Central memory CD8-positive, alpha-beta T cell (primary cell): Measurements from ENCODE around the gene PAPSS2.

Experiments used
- ATAC-seq: fragments of 150-1000 bp; cut with Tn5 transposase; replicated peaks from 2 replicates; pipeline ENCODE4 v1.10.0; 2022; ENCODE audit warnings: mild to moderate bottlenecking, moderate FRiP score, moderate number of reproducible peaks; ENCODE audit not compliant: poor library complexity, severe bottlenecking; ENCODE audit errors: extremely low read depth
- DNase-seq, 2 donors: peaks; one replicate each; pipeline ENCODE4 v3.0.0; 2021; ENCODE audit warnings: low spot score in 2 of 2
- H3K27ac Mint-ChIP-seq: one replicate; pipeline ENCODE4 v1.8.0; 2022; ENCODE audit warnings: low read depth, mild to moderate bottlenecking, moderate library complexity, mixed read lengths
- H3K27me3 Mint-ChIP-seq: one replicate; pipeline ENCODE4 v1.8.0; 2022; ENCODE audit warnings: mixed read lengths
- H3K36me3 Mint-ChIP-seq: one replicate; pipeline ENCODE4 v1.8.0; 2022; ENCODE audit warnings: mild to moderate bottlenecking, moderate library complexity, mixed read lengths; ENCODE audit not compliant: insufficient read depth
- H3K4me1 Mint-ChIP-seq: one replicate; pipeline ENCODE4 v1.8.0; 2022; ENCODE audit warnings: mixed read lengths
- H3K4me3 Mint-ChIP-seq: one replicate; pipeline ENCODE4 v1.8.0; 2022; ENCODE audit warnings: mild to moderate bottlenecking, moderate library complexity, mixed read lengths
- H3K9me3 Mint-ChIP-seq: one replicate; pipeline ENCODE4 v1.8.0; 2022; ENCODE audit warnings: mixed read lengths

The PAPSS2 gene

GRCh38 chr10:87685832-87686574 is 26.3 kb downstream of the PAPSS2 start:
- Mint-ChIP-seq H3K27me3 (peaks cover 11% of the 10 kb centered on the region), H3K27ac (no peak overlapping the region), H3K9me3 (no peaks in the 10 kb centered on the region), H3K4me3 (no peak overlapping the region), H3K4me1 (no peaks in the 10 kb centered on the region), H3K36me3 (peaks cover 2% of the 10 kb centered on the region)
- ATAC-seq (no peak), DNase-seq (no peak)

- ATAC-seq: no peak
- Mint-ChIP-seq H3K9me3 (no peaks in the 10 kb centered on the region), H3K36me3 (no peaks in the 10 kb centered on the region), H3K4me3 (no peak overlapping the region), H3K4me1 (no peaks in the 10 kb centered on the region), H3K27me3 (no peaks in the 10 kb centered on the region), H3K27ac (no peak overlapping the region)
- DNase-seq: no peak
These were observed 31.9 kb downstream of the PAPSS2 start for GRCh38 chr10:87691506-87692070.

DNA sequence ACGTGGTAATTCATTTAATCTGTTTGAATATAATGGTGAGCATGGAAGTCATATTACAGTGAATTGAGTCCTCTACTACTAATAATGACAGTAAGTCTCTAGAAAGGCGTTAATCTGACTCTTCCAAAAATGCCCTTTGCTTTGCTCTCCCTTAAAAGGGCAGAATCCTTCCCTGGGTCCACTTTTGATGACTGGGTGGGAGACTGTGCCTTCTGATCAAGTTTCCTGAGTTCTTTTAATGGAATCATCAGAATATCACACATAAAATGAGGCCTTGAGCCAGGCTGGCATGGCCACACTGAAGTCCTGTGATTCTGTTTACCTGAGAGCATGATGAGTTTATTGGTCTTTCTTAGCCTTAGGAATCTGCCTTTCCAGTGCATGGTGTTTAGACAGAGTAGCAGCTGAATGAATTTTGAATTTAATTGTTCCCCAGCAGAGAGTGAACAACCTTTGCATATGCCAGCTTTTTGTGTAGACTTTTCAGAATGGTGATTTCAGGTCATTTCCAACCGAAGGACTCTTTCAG is 33.3 kb downstream of the PAPSS2 start:
- no peaks in the 10 kb centered on the region for H3K27me3 Mint-ChIP-seq
- DNase-seq (no peak), ATAC-seq (no peak)
- no peak overlapping the region for H3K4me3 Mint-ChIP-seq
- no peaks in the 10 kb centered on the region for H3K36me3 Mint-ChIP-seq
- no peak overlapping the region for H3K27ac Mint-ChIP-seq
- H3K4me1 Mint-ChIP-seq: no peaks in the 10 kb centered on the region
- H3K9me3 Mint-ChIP-seq: no peaks in the 10 kb centered on the region

- no peaks in the 10 kb centered on the region for H3K4me1 Mint-ChIP-seq
- H3K27ac Mint-ChIP-seq: no peak overlapping the region
- no peaks in the 10 kb centered on the region for H3K9me3 Mint-ChIP-seq
- ATAC-seq (no peak), DNase-seq (no peak)
- H3K36me3 Mint-ChIP-seq: no peaks in the 10 kb centered on the region
- no peaks in the 10 kb centered on the region for H3K27me3 Mint-ChIP-seq
- no peak overlapping the region for H3K4me3 Mint-ChIP-seq
These were observed 34.5 kb downstream of the PAPSS2 start for GRCh38 chr10:87694011-87694794.

DNA sequence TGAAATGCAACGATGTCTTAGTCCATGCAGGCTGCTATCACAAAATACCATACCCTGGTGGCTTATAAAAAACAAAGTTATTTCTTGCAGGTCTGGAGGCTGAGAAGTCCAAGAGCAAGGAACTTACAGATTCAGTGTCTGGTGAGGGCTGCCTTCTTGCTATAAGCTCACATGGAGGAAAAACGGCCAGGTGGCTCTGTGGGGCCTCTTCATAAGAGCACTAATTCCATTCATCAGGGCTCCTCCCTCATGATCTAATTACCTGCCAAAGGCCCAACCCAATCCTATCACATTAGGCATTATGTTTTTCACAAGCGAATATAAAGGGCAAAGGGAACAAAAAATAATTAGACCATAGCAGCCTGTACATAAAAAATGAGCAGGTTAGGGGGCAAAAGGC is 35.4 kb downstream of the PAPSS2 start:
- no peaks in the 10 kb centered on the region for H3K9me3 Mint-ChIP-seq
- no peaks in the 10 kb centered on the region for H3K4me1 Mint-ChIP-seq
- no peak overlapping the region for H3K4me3 Mint-ChIP-seq
- DNase-seq: no peak
- H3K27me3 Mint-ChIP-seq: no peaks in the 10 kb centered on the region
- no peak overlapping the region for H3K27ac Mint-ChIP-seq
- no peak for ATAC-seq
- H3K36me3 Mint-ChIP-seq: no peaks in the 10 kb centered on the region

DNA sequence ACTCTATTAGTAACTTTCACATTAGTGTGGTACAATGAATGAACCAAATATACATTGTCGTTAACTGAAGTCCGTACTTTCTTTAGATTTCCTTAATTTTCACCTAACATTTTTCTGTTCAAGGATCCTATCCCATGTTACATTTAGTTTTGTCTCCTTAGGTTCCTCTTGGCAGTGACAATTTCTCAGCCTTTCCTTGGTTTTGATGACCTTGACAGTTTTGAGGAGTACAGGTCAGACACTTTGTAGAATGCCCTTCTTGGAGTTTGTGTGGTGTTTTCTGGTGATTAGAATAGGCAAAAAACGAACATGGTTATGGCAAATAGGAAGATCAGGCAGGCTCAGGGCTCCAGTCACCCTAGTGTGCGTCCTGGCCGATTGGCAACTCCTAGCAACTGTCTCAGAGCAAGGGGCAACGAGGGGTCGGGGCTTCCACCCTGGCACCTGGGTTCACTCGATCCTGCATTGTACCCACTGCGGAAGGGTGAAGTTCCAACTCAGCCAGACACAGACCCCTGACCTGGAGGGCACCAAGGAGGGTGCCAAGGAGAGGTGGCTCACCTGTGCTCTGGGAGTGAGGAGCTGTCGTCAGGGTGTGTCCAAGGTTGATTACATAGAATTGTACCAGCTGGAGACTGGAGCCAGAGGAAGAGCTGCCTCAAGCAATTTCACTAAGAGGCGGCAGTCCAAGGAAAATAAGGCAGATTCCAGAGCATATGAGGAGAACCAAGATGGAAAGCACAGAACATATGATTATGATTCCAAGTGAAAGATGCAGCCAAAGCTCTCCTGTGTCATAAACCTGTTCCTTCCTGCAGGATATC is 37.5 kb downstream of the PAPSS2 start:
- H3K27ac Mint-ChIP-seq: no peak overlapping the region
- H3K4me3 Mint-ChIP-seq: no peak overlapping the region
- no peaks in the 10 kb centered on the region for H3K9me3 Mint-ChIP-seq
- H3K36me3 Mint-ChIP-seq: no peaks in the 10 kb centered on the region
- H3K4me1 Mint-ChIP-seq: no peaks in the 10 kb centered on the region
- H3K27me3 Mint-ChIP-seq: no peaks in the 10 kb centered on the region
- DNase-seq: no peak
- no peak for ATAC-seq

DNA sequence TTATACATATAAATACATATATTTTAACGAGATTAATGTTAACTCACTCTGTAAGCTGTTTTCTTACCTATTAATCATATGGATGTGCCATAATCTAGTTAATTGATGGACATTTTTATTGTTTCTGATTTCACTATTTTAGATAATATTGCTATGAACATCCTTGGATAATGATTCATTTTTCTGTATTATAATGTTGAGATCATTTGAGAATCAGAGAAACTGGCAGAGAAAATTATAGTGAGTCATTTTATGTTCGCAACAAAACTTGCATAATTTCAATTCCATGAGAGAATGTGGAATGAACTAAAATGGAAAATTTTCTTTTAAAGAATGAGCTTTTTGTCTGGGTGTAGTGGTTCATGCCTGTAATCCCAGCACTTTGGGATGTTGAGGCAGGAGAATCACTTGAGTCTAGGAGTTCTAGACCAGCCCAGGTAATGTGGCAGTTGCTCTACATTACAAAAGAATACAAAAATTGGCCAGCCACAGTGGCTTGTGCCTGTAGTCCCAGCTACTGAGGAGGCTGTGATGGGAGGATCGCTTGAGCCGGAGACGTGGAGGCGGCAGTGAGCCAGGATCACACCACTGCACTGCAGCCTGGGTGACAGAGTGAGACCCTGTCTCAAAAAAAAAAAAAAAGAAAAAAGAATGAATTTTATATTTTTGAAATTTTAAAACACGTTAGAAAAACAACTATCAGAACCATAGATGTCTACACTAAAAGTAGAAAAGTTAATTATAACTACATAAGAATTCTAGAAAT is 40.5 kb downstream of the PAPSS2 start:
- ATAC-seq (no peak), DNase-seq (no peak)
- H3K27me3 Mint-ChIP-seq: peaks cover 7% of the 10 kb centered on the region
- H3K4me3 Mint-ChIP-seq: no peak overlapping the region
- H3K9me3 Mint-ChIP-seq: no peaks in the 10 kb centered on the region
- no peaks in the 10 kb centered on the region for H3K4me1 Mint-ChIP-seq
- H3K27ac Mint-ChIP-seq: no peak overlapping the region
- H3K36me3 Mint-ChIP-seq: no peaks in the 10 kb centered on the region

DNA sequence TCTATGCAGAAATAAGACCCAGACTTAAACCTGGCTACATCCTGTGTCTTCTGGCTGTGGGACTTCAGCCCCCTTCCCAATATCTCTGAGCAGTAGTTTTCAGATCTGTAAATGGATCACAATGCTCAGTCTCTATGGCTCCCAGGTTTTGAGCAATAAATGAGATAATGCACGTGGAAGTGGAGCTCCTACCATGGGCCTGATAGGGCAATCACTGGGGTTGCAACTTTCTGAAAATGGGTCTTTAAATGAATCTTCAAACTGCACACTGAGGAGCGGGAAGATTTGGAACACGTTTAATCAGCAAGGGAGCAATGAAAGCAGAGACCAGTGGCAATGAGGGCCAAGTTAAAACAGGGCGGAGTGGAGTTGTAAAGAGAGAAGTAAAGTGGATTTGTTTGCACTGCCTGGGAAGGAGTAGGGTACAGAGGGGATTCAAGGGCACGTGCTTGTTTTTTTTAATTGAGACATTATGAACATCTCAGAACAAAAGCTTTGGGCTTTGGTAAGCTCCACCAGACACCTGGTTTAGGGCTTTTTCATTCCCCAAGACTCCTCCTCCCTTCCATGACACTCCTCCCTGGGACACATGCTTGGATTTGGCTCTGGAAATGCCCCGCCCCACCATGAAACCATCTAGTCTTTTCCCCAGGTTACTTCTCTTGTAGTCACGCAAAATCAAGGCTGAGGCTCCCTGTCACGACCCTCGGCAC is 42.7 kb downstream of the PAPSS2 start:
- Mint-ChIP-seq H3K9me3 (no peaks in the 10 kb centered on the region), H3K36me3 (no peaks in the 10 kb centered on the region), H3K27me3 (peaks cover 7% of the 10 kb centered on the region), H3K27ac (no peak overlapping the region), H3K4me1 (no peaks in the 10 kb centered on the region), H3K4me3 (no peak overlapping the region)
- DNase-seq (no peak), ATAC-seq (no peak)

GRCh38 chr10:87702973-87703294 is 43.3 kb downstream of the PAPSS2 start:
- Mint-ChIP-seq H3K27me3 (peaks cover 7% of the 10 kb centered on the region), H3K36me3 (no peaks in the 10 kb centered on the region), H3K27ac (no peak overlapping the region), H3K4me1 (no peaks in the 10 kb centered on the region), H3K4me3 (no peak overlapping the region), H3K9me3 (no peaks in the 10 kb centered on the region)
- DNase-seq (no peak), ATAC-seq (no peak)

DNA sequence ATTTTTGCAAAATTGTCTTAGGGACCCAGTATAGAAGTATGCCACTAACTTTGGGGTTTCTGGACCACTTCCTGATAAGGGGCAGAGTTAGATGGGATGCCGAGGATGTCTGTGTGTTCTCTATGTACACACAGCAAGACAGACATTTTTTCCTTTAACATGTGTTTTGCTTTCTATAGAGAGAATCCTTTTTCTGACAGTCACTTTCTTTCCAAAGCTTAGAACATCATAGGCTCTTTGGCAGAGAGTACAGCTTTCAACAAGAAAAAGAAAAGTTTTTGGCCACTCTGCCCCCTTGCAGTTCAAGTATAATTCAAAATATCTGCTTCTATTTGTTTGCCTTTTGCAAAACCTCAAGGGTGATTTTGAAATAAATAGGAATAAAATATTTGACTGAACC is 44.1 kb downstream of the PAPSS2 start:
- Mint-ChIP-seq H3K27me3 (peaks cover 9% of the 10 kb centered on the region), H3K4me3 (no peak overlapping the region), H3K27ac (no peak overlapping the region), H3K4me1 (no peaks in the 10 kb centered on the region), H3K36me3 (no peaks in the 10 kb centered on the region), H3K9me3 (no peaks in the 10 kb centered on the region)
- DNase-seq (no peak), ATAC-seq (no peak)

DNA sequence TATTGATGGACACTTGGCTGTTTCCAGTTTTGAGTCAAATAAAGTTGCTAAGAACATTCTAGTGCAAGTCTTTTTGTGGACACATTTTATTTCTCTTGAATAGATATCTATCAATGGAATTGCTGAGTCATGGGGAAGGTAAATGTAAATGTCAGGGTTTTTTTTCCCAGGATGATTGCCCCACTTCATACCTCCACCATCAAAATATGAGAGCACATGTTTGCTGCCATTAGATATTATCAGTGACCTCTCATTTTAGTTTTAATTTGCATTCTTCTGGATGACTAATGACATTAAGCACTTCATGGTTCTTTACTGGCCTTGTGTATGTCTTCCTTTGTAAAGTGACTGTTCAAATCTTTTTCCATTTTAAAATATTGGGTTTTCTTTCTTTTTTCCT is 45.7 kb downstream of the PAPSS2 start:
- Mint-ChIP-seq H3K4me3 (no peak overlapping the region), H3K27ac (no peak overlapping the region), H3K36me3 (no peaks in the 10 kb centered on the region), H3K4me1 (no peaks in the 10 kb centered on the region), H3K27me3 (peaks cover 17% of the 10 kb centered on the region), H3K9me3 (no peaks in the 10 kb centered on the region)
- no peak for ATAC-seq
- no peak for DNase-seq
